Tibial nerve (tissue), 4 donors: ENCODE results near the gene MAPK13. TPM values are rescaled to one million over a fixed set of nuclear protein-coding genes. Genes with fewer than 3 reads are reported as not detected.
A peak's percentile ranks its signal among the peaks of the same experiment; 100 is the strongest.

ENCODE experiments used
- DNase-seq, 2 donors: peaks; one replicate each; pipeline ENCODE4 v3.0.0-alpha.2; 2019; ENCODE audit warnings: low spot score in 2 of 2
- H3K27ac ChIP-seq, 4 donors: fragments of 200-600 bp; sonication (generic) in 3 of 4; one replicate each; pipeline ENCODE4 v1.5.1; 2017 to 2019; ENCODE audit warnings: mild to moderate bottlenecking in 1 of 4
- H3K27me3 ChIP-seq, 2 donors: fragments of 200-600 bp; sonication (generic) in 1 of 2; one replicate each; pipeline versions ENCODE4 v1.5.1 to v1.6.0; 2017 to 2019
- H3K36me3 ChIP-seq, 3 donors: fragments of 200-600 bp; sonication (generic); one replicate each; pipeline ENCODE4 v1.5.1; 2018 to 2019
- H3K4me1 ChIP-seq, 4 donors: fragments of 200-600 bp; sonication (generic) in 3 of 4; one replicate each; pipeline ENCODE4 v1.5.1; 2017 to 2019
- H3K4me3 ChIP-seq, 4 donors: fragments of 200-600 bp; sonication (generic) in 3 of 4; one replicate each; pipeline ENCODE4 v1.5.1; 2017 to 2019; ENCODE audit warnings: mild to moderate bottlenecking in 1 of 4, moderate library complexity in 1 of 4
- H3K9me3 ChIP-seq, 4 donors: fragments of 200-600 bp; sonication (generic) in 3 of 4; one replicate each; pipeline ENCODE4 v1.5.1; 2017 to 2019
- EP300 ChIP-seq, 2 donors: sonication (generic); formaldehyde crosslinking; IDR thresholded peaks; one replicate each; pipeline ENCODE4 v1.6.1; 2017; ENCODE audit warnings: antibody characterized with exemption in 2 of 2, mild to moderate bottlenecking in 1 of 2
- POLR2A ChIP-seq, 2 donors: fragments of 450-650 bp; IDR thresholded peaks; one replicate each; pipeline ENCODE4 v1.6.1; 2017; ENCODE audit warnings: antibody characterized with exemption in 2 of 2, mild to moderate bottlenecking in 2 of 2, moderate library complexity in 2 of 2
- WGBS, 2 donors: methylation state at CpG; one replicate each; pipeline ENCODE4 v1.1.5; 2018; 5-methylcytosine and 5-hydroxymethylcytosine counted together
- total RNA-seq, 4 donors: library from RNA; depleted of rRNA; stranded (reverse); fragments of >200 nt; gene quantifications; one replicate each; pipeline ENCODE4 v1.1.0, GENCODE V29; 2016
- TF ChIP-seq, protein P1 (sequence below), 5 experiments: fragments of 200-600 bp in 3 of 5; fragments of 450-650 bp in 2 of 5; sonication (generic) in 3 of 5; IDR thresholded peaks; one replicate each; pipeline ENCODE4 v1.5.1; 2016 to 2019; ENCODE audit warnings: antibody characterized with exemption in 5 of 5, mild to moderate bottlenecking in 3 of 5, moderate library complexity in 2 of 5

MAPK13 gene
- total RNA-seq, 4 donors from 2014 or later: 2.7 to 11.7 (median 7.2) TPM

GRCh38 chr6:36141961-36142360 lies 11.6 kb downstream of the MAPK13 start:
- Histone ChIP-seq H3K4me1 (no peaks in the 10 kb centered on the region), H3K27ac (no peak overlapping the region), H3K36me3 (no peaks in the 10 kb centered on the region), H3K9me3 (no peaks in the 10 kb centered on the region), H3K4me3 (no peak overlapping the region), H3K27me3 (no peaks in the 10 kb centered on the region)
- WGBS, 2 donors: 72 to 95% methylated on average over 4 of the region's 4 CpGs
- TF ChIP-seq EP300 (IDR thresholded peaks at IDR 0.05): no peak
- no peak for TF ChIP-seq POLR2A (IDR thresholded peaks at IDR 0.05)
- TF ChIP-seq, protein P1, sequence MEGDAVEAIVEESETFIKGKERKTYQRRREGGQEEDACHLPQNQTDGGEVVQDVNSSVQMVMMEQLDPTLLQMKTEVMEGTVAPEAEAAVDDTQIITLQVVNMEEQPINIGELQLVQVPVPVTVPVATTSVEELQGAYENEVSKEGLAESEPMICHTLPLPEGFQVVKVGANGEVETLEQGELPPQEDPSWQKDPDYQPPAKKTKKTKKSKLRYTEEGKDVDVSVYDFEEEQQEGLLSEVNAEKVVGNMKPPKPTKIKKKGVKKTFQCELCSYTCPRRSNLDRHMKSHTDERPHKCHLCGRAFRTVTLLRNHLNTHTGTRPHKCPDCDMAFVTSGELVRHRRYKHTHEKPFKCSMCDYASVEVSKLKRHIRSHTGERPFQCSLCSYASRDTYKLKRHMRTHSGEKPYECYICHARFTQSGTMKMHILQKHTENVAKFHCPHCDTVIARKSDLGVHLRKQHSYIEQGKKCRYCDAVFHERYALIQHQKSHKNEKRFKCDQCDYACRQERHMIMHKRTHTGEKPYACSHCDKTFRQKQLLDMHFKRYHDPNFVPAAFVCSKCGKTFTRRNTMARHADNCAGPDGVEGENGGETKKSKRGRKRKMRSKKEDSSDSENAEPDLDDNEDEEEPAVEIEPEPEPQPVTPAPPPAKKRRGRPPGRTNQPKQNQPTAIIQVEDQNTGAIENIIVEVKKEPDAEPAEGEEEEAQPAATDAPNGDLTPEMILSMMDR (IDR thresholded peaks at IDR 0.05): no peak
- DNase-seq: no peak

DNA sequence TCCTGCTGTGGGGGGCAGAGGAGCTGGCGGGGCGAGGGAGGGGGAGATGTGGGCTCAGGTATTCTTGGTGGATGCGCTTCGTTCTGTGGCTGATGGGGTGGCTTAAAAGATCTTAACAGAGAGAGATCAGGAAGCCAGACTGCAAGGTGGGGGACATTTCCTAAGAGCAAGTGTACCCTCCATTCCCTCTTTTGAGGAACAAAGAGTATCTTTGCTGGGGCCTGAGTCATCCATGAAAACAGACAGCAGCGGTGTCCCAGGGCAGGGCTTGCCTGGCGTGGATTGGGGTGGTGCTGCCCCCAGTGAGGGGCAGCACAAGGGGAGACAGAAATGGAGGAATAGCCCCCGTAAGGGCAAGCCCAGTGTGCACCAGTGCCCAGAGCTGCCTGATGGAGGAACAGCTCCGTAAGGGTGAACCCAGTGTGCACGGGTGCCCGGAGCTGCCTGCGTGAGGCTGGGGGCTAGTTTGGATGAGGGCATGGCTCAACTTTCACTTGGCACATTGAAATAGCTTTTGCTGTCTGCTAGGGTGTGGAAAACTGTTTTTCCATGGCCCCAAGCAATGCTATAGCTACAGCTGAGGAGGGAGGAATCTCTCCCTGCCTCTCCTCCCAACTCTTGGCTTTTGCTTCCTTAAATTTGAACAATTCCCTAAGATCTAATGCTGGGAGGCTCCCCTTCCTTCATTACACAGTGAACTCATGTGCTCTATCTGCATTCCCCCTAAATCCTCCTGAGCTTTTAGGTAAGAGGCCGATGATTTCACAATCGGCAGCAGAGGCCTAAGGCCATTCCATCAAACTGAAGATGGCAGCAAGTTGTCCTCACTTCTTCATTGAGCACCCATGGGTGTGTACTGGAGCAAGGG lies 12.9 kb downstream of the MAPK13 start:
- TF ChIP-seq, protein P1 (IDR thresholded peaks at IDR 0.05): no peak
- TF ChIP-seq POLR2A (IDR thresholded peaks at IDR 0.05): no peak
- TF ChIP-seq EP300 (IDR thresholded peaks at IDR 0.05): no peak
- no peak overlapping the region for H3K27ac ChIP-seq
- no peaks in the 10 kb centered on the region for H3K27me3 ChIP-seq
- H3K4me1 ChIP-seq: no peaks in the 10 kb centered on the region
- H3K36me3 ChIP-seq: no peaks in the 10 kb centered on the region
- no peak overlapping the region for H3K4me3 ChIP-seq
- 84 to 87% methylated on average over 13 of the region's 13 CpGs for WGBS, 2 donors
- no peaks in the 10 kb centered on the region for H3K9me3 ChIP-seq
- no peak for DNase-seq

- no peaks in the 10 kb centered on the region for H3K9me3 ChIP-seq
- H3K27me3 ChIP-seq: no peaks in the 10 kb centered on the region
- no peak overlapping the region for H3K27ac ChIP-seq
- no peak overlapping the region for H3K4me3 ChIP-seq
- WGBS, 2 donors: 64 to 100% methylated on average over 4 of the region's 4 CpGs
- DNase-seq: no peak
- no peaks in the 10 kb centered on the region for H3K36me3 ChIP-seq
- TF ChIP-seq, protein P1 (IDR thresholded peaks at IDR 0.05): no peak
- no peak for TF ChIP-seq EP300 (IDR thresholded peaks at IDR 0.05)
- no peak for TF ChIP-seq POLR2A (IDR thresholded peaks at IDR 0.05)
- H3K4me1 ChIP-seq: peaks cover 0 to 10% (median 0%) of the 10 kb centered on the region in 4 donors
Observed at GRCh38 chr6:36145495-36145894, 15.2 kb downstream of the MAPK13 start.

DNA sequence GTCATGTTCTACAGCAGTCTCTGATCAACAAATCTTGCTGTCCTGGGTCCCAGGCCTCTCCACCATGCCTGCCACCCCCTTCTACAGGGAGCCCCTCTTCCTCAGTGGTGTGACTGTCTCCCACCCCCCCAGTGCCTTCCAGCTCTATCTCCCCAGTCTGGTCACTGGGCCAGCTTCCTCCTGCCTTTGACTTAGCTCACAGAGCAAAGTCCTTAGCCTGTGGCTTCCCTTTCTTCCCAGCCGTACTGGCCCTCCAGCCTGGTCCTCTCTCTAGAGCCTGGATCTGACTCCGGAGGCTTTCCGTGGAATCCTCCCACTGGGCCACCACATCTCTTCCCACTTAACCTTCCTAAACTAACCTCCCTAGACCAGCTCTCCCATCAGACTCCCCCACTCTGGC lies 17.0 kb downstream of the MAPK13 start:
- Histone ChIP-seq H3K27ac (no peak overlapping the region), H3K9me3 (no peaks in the 10 kb centered on the region), H3K4me3 (no peak overlapping the region), H3K36me3 (no peaks in the 10 kb centered on the region), H3K27me3 (no peaks in the 10 kb centered on the region), H3K4me1 (peaks cover 0 to 19% (median 0%) of the 10 kb centered on the region in 4 donors)
- no peak for DNase-seq
- 86 to 93% methylated on average over 3 of the region's 3 CpGs for WGBS, 2 donors
- no peak for TF ChIP-seq EP300 (IDR thresholded peaks at IDR 0.05)
- no peak for TF ChIP-seq POLR2A (IDR thresholded peaks at IDR 0.05)
- TF ChIP-seq, protein P1 (IDR thresholded peaks at IDR 0.05): no peak

DNA sequence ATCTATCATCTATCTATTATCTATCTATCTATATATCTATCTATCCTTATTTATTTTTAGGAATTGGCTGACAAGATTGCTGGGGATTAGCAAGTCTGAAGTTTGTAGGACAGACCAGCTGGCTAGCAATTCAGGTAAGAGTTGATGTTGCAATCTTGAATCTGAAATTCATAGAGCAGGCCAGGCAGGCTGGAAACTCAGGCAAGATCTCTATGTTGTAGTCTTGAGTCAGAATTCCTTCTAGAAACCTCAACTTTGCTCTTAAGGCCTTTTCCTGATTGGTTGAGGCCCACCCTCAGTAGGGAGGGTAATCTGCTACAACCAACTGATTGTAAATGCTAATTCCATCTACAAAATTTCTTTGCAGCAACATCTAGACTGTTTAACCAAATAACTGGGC lies 19.2 kb downstream of the MAPK13 start:
- H3K9me3 ChIP-seq: no peaks in the 10 kb centered on the region
- no peak for DNase-seq
- TF ChIP-seq, protein P1 (IDR thresholded peaks at IDR 0.05): no peak
- no peak for TF ChIP-seq POLR2A (IDR thresholded peaks at IDR 0.05)
- no peak for TF ChIP-seq EP300 (IDR thresholded peaks at IDR 0.05)
- peaks cover 0 to 19% (median 0%) of the 10 kb centered on the region in 4 donors for H3K4me1 ChIP-seq
- H3K27ac ChIP-seq: peak overlapping the region in 1 of 4 donors; percentile 65
- H3K27me3 ChIP-seq: no peaks in the 10 kb centered on the region
- H3K4me3 ChIP-seq: no peak overlapping the region
- no peaks in the 10 kb centered on the region for H3K36me3 ChIP-seq
